Ishikawa (cell line): ENCODE results near the gene DOCK7.

Source experiments
- CEBPB ChIP-seq: IDR thresholded peaks from 2 replicates; pipeline ENCODE4 v1.6.1; 2012
- EP300 ChIP-seq: IDR thresholded peaks from 2 replicates; pipeline ENCODE4 v1.6.1; 2012; ENCODE audit warnings: borderline replicate concordance
- FOXM1 ChIP-seq: IDR thresholded peaks from 2 replicates; pipeline ENCODE4 v1.6.1; 2012; ENCODE audit warnings: low read depth, borderline replicate concordance
- NFIC ChIP-seq: IDR thresholded peaks from 2 replicates; pipeline ENCODE4 v1.6.1; 2012
- RAD21 ChIP-seq: IDR thresholded peaks from 2 replicates; pipeline ENCODE4 v1.6.1; 2012; ENCODE audit warnings: low read depth
- TAF1 ChIP-seq: IDR thresholded peaks from 2 replicates; pipeline ENCODE4 v1.6.1; 2012; ENCODE audit warnings: low read depth, mild to moderate bottlenecking
- TCF12 ChIP-seq: IDR thresholded peaks from 2 replicates; pipeline ENCODE4 v1.6.1; 2012; ENCODE audit warnings: low read depth
- TEAD4 ChIP-seq: IDR thresholded peaks from 2 replicates; pipeline ENCODE4 v1.6.1; 2012
- YY1 ChIP-seq: IDR thresholded peaks from 2 replicates; pipeline ENCODE4 v1.6.1; 2012; ENCODE audit warnings: low read depth
- TF ChIP-seq, protein P1 (sequence below): IDR thresholded peaks from 2 replicates; pipeline ENCODE4 v1.6.1; 2012

DNA sequence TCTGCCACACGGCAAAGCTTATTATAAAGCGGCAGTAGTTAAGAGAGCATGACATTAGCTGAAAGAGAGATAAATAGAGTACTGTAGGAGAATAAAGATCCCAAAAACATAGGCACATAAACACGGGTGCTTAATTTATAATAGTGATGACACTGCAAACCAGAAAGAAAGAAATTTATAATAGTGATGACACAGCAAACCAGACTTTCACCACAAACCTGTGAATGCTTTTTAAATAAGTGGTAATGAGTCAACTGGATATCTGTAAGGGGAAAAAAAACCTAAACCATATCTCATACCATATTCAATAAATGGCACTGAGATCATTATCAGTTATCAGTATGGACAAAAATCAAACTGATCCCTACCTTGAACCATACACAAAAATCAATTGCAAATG, 225.8 kb downstream of the DOCK7 start:
- TF ChIP-seq NFIC (no peak), RAD21 (no peak), YY1 (no peak), FOXM1 (no peak), CEBPB (no peak), EP300 (no peak), TAF1 (no peak), TEAD4 (no peak), TCF12 (no peak)
- TF ChIP-seq, protein P1, sequence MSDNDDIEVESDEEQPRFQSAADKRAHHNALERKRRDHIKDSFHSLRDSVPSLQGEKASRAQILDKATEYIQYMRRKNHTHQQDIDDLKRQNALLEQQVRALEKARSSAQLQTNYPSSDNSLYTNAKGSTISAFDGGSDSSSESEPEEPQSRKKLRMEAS: no peak
